Thoracic aorta (tissue), 2 donors: ENCODE results near the gene SLC34A1. TPM values are rescaled to one million over a fixed set of nuclear protein-coding genes. Genes with fewer than 3 reads are reported as not detected.
"Not testable (repeated sequence)": the region's sequence is repeated elsewhere in the genome, so short reads cannot be mapped to it uniquely, and the experiment has no call there.

ENCODE experiments used
- ATAC-seq: fragments of 150-250 bp; one replicate; pipeline ENCODE4 v1.8.0; 2017; ENCODE audit warnings: low read depth; ENCODE audit not compliant: insufficient number of reproducible peaks, low FRiP score
- DNase-seq: peaks from one replicate; pipeline ENCODE4 v3.0.0-alpha.2; 2020; ENCODE audit warnings: low spot score
- H3K27ac ChIP-seq, 2 donors: fragments of 200-600 bp; sonication (generic); 1 replicate in 1 of 2; 2 replicates in 1 of 2; pipeline ENCODE4 v1.5.1; 2016; ENCODE audit warnings: mild to moderate bottlenecking in 2 of 2, moderate library complexity in 2 of 2
- H3K27me3 ChIP-seq: fragments of 200-600 bp; sonication (generic); replicated peaks from 2 replicates; pipeline ENCODE4 v1.6.0; 2016; ENCODE audit warnings: mild to moderate bottlenecking; ENCODE audit not compliant: insufficient read depth
- H3K36me3 ChIP-seq: fragments of 200-600 bp; sonication (generic); one replicate; pipeline ENCODE4 v1.5.1; 2016
- H3K4me1 ChIP-seq, 2 donors: fragments of 200-600 bp; sonication (generic); 1 replicate in 1 of 2; 2 replicates in 1 of 2; pipeline versions ENCODE4 v1.5.1 to v1.6.0; 2016; ENCODE audit warnings: low read depth in 2 of 2, mild to moderate bottlenecking in 1 of 2; ENCODE audit not compliant: control insufficient read depth in 1 of 2
- H3K4me3 ChIP-seq: fragments of 200-600 bp; sonication (generic); 2 replicates; pipeline ENCODE4 v1.5.1; 2016; ENCODE audit warnings: mild to moderate bottlenecking
- H3K9me3 ChIP-seq: fragments of 200-600 bp; sonication (generic); 2 replicates; pipeline ENCODE4 v1.5.1; 2016
- total RNA-seq, 2 donors: library from RNA; depleted of rRNA; stranded (reverse); fragments of >200 nt; gene quantifications; one replicate each; pipeline versions ENCODE4 v1.1.0 to v1.2.3, GENCODE V29; 2016
- TF ChIP-seq, protein P1 (sequence below): fragments of 200-600 bp; sonication (generic); IDR thresholded peaks from one replicate; pipeline ENCODE4 v1.5.1; 2019; ENCODE audit warnings: antibody characterized with exemption

SLC34A1 gene
- total RNA-seq, 2 donors from 2014 or later = not detected

DNA sequence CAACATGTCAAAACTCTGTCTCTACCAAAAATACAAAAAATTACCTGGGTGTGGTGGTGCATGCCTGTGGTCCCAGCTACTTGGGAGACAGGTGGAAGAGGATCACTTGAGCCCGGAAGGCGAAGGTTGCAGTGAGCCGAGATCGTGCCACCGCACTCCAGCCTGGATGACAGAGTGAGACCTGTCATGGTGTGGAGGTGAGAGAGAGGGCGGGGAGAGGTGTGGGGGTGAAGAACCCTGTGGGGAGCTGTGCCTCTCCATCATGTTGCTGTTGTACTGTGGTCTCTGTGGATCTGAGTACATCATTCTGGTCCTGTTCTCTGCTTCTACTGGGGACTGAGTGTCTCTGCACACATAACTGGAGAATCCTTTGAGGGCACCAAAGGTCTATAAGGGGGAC, 11.3 kb upstream of the SLC34A1 start:
- TF ChIP-seq, protein P1, sequence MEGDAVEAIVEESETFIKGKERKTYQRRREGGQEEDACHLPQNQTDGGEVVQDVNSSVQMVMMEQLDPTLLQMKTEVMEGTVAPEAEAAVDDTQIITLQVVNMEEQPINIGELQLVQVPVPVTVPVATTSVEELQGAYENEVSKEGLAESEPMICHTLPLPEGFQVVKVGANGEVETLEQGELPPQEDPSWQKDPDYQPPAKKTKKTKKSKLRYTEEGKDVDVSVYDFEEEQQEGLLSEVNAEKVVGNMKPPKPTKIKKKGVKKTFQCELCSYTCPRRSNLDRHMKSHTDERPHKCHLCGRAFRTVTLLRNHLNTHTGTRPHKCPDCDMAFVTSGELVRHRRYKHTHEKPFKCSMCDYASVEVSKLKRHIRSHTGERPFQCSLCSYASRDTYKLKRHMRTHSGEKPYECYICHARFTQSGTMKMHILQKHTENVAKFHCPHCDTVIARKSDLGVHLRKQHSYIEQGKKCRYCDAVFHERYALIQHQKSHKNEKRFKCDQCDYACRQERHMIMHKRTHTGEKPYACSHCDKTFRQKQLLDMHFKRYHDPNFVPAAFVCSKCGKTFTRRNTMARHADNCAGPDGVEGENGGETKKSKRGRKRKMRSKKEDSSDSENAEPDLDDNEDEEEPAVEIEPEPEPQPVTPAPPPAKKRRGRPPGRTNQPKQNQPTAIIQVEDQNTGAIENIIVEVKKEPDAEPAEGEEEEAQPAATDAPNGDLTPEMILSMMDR = no peak
- H3K27me3 ChIP-seq = no peaks in the 10 kb centered on the region
- DNase-seq (no peak), ATAC-seq (no peak)
- no peak overlapping the region for H3K27ac ChIP-seq
- no peak overlapping the region for H3K4me3 ChIP-seq
- no peaks in the 10 kb centered on the region for H3K9me3 ChIP-seq
- H3K4me1 ChIP-seq = peaks cover 3% of the 10 kb centered on the region in 2 donors
- no peaks in the 10 kb centered on the region for H3K36me3 ChIP-seq

DNA sequence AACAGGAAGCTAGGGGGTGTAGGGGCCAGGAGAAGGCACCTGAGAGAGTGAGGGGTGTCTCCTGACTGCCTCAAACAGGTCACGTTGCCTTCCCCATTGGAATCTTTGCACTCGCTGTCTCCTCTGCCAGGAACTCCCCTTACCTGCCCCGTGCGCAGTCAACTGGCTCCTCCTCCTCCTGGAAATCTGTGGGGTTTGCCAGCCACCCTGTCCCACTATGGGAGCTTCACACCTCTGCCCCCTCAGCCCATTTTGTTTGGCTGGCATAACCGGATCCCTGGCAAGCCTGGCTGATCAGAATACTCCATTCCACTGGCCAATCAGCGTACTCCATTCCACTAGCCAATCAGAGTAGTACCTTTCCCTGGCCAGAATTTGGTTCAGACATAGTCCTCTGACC, 10.4 kb upstream of the SLC34A1 start:
- DNase-seq (no peak), ATAC-seq (no peak)
- H3K27me3 ChIP-seq = no peaks in the 10 kb centered on the region
- no peaks in the 10 kb centered on the region for H3K9me3 ChIP-seq
- peaks cover 0 to 3% of the 10 kb centered on the region in 2 donors for H3K4me1 ChIP-seq
- TF ChIP-seq, protein P1 = no peak
- H3K4me3 ChIP-seq = no peak overlapping the region
- no peak overlapping the region for H3K27ac ChIP-seq
- H3K36me3 ChIP-seq = no peaks in the 10 kb centered on the region

DNA sequence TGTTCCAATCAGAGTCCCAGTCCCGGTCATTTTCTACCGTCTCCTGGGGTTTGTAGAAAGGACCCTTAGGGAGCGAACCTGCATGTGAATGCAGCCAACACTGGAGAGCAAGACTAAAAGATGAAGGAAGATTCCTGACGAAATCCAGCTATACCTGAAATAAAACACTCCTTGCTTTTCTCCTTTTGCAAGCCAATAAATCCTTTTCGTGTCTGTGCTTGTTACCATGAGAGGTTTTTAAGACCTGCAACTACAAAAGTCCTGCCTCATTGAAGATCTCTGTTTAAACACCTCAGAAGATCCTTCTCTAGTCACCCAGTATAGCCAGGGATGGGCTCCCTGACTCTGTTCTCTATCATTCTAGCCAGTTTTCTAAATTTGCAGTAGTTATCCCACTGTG, 10.0 kb upstream of the SLC34A1 start:
- Histone ChIP-seq H3K27ac (no peak overlapping the region), H3K4me1 (peaks cover 0 to 3% of the 10 kb centered on the region in 2 donors), H3K9me3 (no peaks in the 10 kb centered on the region), H3K27me3 (no peaks in the 10 kb centered on the region), H3K36me3 (no peaks in the 10 kb centered on the region), H3K4me3 (no peak overlapping the region)
- no peak for ATAC-seq
- TF ChIP-seq, protein P1 = no peak
- DNase-seq = no peak

DNA sequence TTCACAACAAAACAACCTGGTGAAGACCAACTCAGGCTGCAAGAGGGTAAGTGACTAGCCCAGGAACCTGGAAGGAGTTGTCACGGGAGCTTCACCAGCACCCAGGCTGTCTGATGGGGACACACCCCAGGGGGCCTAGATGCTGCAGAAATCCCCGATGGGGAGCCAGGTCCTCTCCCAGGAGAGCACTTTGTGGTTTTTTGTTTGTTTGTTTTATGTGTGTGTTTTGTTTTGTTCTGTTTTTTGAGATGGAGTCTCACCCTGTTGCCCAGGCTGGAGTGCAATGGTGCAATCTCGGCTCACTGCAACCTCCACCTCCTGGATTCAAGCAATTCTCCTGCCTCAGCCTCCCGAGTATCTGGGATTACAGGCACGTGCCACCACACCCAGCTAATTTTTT, 8.7 kb upstream of the SLC34A1 start:
- ATAC-seq, H3K9me3 ChIP-seq, H3K4me1 ChIP-seq, H3K36me3 ChIP-seq, H3K27me3 ChIP-seq, H3K27ac ChIP-seq, H3K4me3 ChIP-seq, DNase-seq: not testable (repeated sequence)

DNA sequence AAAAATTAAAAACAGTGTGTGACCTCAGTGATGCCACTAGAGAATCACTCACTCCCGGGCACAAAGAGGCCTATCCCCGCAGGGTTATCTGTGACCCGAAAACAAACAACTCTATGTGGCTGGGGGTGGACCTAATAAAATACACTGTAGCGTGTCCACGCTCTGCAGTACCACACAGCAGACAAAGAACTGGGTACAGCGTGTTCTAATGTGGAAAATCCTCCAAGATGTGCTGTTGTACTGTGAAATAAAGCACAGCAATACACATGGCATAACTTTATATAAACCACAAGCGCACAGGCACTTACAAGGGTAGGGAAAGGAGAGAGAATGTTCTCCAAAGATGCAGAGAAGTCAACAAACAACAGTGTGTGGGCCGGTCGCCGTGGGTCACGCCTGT, 8.1 kb upstream of the SLC34A1 start:
- H3K27me3 ChIP-seq = no peaks in the 10 kb centered on the region
- H3K36me3 ChIP-seq = no peaks in the 10 kb centered on the region
- TF ChIP-seq, protein P1 = no peak
- H3K27ac ChIP-seq = no peak overlapping the region
- H3K9me3 ChIP-seq = no peaks in the 10 kb centered on the region
- DNase-seq (no peak), ATAC-seq (no peak)
- H3K4me1 ChIP-seq = peaks cover 0 to 3% of the 10 kb centered on the region in 2 donors
- H3K4me3 ChIP-seq = no peak overlapping the region
